Hepatocyte (in vitro differentiated cells): Measurements from ENCODE around the gene HMMR.

Experiments
- CTCF ChIP-seq: fragments of 200-600 bp; sonication (generic); IDR thresholded peaks from 2 replicates; pipeline ENCODE4 v1.5.1; 2016; ENCODE audit warnings: antibody characterized with exemption, mild to moderate bottlenecking; ENCODE audit not compliant: poor library complexity
- EZH2 ChIP-seq: fragments of 200-600 bp; sonication (generic); IDR thresholded peaks from 2 replicates; pipeline ENCODE4 v1.6.1; 2016; ENCODE audit warnings: antibody characterized with exemption, mild to moderate bottlenecking, borderline replicate concordance
- EZH2phosphoT487 ChIP-seq: fragments of 200-600 bp; sonication (generic); IDR thresholded peaks from one replicate; pipeline ENCODE4 v1.6.1; 2018; ENCODE audit warnings: antibody characterized with exemption, mild to moderate bottlenecking, low read depth, moderate library complexity; ENCODE audit not compliant: unreplicated experiment, severe bottlenecking

DNA sequence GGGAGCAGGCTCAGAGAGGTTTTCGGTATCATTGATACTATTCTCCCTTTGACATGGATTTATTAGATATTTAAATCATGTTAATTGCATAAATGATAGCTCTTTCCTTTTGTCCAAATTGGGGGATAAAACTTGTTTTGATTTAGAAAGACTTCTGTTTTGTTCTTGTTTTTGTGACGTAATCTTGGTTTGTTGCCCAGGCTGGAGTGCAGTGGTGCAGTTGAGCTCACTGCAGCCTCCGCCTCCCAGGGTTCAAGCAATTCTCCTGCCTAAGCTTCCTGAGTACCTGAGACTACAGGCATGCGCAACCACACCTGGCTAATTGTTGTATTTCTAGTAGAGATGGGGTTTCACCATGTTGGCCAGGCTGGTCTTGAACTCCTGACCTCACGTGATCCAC is 52.1 kb downstream of the HMMR start:
- TF ChIP-seq CTCF, result no peak
- no peak for TF ChIP-seq EZH2
- TF ChIP-seq EZH2phosphoT487, result no peak
